Anterior cingulate cortex (tissue), 58 donors: Measurements from ENCODE around the gene IRS2.

Experiments
- DNase-seq, 58 donors: peaks; one replicate each; lab custom pipeline; 2025; lab: John Stamatoyannopoulos, UW

The IRS2 gene

GRCh38 chr13:109715902-109716301 lies 70.5 kb downstream of the IRS2 start:
- peak in 4 of 58 donors; percentile 15 to 47 (median 32) for DNase-seq

GRCh38 chr13:109713681-109714080 lies 72.7 kb downstream of the IRS2 start:
- DNase-seq: no peak

- no peak for DNase-seq
Measured at GRCh38 chr13:109712124-109712722, 74.2 kb downstream of the IRS2 start.

DNA sequence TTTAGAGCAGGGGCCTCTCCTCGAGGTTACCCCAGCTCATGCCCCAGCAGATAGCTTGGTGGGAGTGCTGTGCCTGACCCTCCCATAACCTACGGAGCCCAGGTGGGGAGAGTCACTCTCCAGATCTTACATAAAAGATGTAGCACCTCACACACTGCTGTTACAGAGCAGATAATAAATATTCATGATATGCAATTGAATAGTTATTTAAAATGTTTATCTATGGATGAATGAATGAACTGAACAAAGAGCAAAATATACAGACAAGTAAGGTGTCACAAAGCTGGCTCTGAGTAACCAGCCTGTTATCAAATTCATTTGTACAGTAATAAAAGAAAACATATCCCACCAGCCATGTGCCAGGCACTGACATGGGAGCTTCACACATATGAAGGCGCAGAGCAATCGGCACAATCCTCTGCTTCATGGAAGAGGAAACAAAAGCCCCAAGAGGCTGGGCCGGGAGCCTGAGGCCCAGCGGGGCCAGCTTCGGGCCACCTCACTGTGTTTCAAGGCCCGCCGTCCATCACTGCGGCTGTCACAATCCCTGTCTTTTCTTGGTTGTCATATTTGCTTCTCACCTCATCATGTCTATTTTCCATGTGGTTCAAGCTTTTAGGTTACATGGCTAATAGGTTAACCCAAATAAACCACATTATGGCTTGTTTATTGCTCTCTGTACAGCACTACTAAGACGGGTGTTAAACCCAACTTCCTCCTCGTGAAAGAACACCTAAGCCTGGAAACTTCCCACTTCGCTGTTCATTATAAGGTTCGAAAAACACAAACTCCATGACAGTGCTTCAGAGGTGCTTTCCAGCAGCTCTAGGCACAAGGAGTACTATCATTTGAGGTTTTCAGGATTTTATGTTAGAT lies 78.4 kb downstream of the IRS2 start:
- DNase-seq: no peak

DNA sequence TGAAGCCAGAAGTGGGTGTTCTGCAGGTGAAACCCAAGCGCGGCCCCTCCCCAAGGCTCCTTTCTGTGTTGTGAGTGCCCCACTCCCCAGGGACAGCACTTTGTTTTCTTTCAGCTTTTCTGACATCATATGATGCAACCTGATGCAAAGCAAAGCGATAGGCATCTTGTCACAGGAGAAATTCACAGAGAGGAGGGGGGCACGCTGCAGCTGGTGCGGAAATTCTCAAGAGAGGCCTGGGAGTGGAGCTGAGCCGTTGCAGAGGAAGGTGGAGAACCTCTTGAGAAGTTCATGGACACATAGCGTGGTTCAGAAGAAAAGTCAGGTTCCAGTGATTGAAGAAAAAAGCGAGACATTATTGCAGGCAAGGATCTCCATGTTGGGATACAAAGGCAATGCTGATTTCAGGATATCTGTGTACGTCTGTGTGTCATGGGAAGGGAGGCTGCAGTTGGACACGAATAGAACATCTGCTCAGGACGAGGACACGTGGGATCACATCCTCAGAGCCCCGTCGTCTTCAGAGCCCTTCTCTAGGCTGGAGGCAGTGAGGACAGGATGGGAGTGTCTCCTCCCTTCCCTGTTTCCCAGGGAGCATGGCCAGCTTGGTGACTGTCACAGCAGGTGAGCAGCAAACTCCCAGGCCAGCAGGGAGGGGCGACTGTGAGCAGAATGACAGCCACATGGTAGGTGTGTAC lies 79.2 kb downstream of the IRS2 start:
- DNase-seq: no peak

- DNase-seq: no peak
Measured at GRCh38 chr13:109706015-109706715, 80.2 kb downstream of the IRS2 start.

DNA sequence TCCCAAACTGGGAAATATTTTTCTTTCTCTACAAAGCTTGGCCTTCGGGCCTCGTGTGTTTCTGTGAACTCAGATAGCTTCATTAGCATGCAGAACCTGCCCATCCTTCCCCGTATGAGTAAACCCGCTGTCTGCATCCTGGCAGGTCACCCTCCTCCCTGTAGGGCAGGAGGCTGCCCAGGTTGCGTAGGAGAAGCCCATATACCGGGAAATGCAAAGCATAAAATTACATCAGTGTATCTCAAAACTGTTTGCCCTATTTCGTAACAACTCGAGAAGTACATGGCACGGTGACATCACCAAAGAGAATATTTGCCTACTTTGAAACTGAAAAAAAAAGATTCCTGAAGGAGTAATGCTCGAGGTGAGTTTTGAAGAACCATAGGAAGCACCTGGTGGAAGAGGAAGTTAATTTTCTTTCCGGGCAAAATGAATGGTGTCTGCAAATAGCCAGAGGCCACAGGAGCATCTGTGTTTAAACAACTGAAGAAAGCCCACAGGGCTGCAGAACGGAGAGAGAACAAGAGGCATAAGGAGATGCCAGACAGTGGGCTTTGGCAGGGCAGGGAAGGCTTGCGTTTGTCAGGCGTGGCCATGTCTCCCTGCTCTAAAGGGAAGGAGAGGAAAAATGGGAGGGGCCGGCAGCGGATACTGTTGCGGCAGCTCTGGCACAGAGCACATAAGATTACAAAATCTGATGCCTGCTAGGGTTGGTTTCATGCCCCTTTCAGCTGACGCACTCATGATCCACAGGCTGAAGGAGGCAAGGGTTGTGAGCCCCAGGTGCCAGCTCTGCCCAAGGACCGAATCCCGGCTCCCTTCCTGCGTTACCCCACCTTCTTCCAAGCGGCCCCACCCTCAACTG lies 81.4 kb downstream of the IRS2 start:
- peak in 16 of 58 donors; percentile 7 to 41 (median 18) for DNase-seq

DNA sequence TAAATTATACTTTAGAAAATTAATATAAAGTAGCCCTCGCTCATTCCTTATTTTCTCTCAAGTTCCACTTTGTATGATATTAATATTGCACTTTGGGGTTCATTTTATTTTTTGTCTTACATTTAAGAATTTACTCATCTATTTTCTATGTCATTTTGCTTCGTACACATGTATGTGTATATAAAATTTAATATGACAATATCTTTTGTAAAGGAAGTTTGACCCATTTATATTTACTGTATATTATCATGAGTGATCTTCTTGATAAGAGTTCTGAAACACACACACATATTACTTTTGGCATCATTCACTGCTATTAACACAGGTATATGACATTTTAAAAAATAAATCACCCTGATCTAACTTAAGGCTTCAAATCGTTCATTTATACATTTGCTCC lies 83.1 kb downstream of the IRS2 start:
- DNase-seq: no peak
